ENCODE data around the gene ASPA. TPM values are rescaled to one million over a fixed set of nuclear protein-coding genes. Genes with fewer than 3 reads are reported as not detected.
"Not testable (repeated sequence)": the region's sequence is repeated elsewhere in the genome, so short reads cannot be mapped to it uniquely, and the experiment has no call there.

ASPA gene
- total RNA-seq: 1 to 10 TPM in 3 of 4 donors, under 1 TPM in 1; 1.00 to 5.2 (median 2.9) TPM

GRCh38 chr17:3475812-3476610 lies at the start of gene ASPA:
TSS of gene ASPA (plus strand) at chr17:3475997. CDS start at chr17:3476160, 163 bp downstream.
- in situ Hi-C loops (cut with MboI; ENCODE audit: low pct_ligation_motif_present in 1 of 4, low pct_unique_long_range_greater_than_20kb in 1 of 4, low sequenced_read_pairs in 3 of 4): loop anchor here in 1 of 4 donors (25.0 kb wide), 1 partner anchor 89 kb away; the partner anchor contains the start of genes OR1E1 and OR3A2
- Histone ChIP-seq H3K27me3 (no peaks in the 10 kb centered on the region), H3K4me1 (peaks cover 11 to 38% (median 18%) of the 10 kb centered on the region in 4 donors), H3K27ac (peak within 1 kb of the TSS; percentile 69 to 84 (median 74)), H3K36me3 (no peaks in the 10 kb centered on the region), H3K4me3 (peak within 1 kb of the TSS in 3 of 4 donors; percentile 13 to 45 (median 16)), H3K9me3 (no peaks in the 10 kb centered on the region)
- 19 to 28% methylated on average over 7 of the region's 7 CpGs for WGBS, 2 donors (ENCODE audit: low coverage in 1 of 2)
- intact Hi-C loops (cut with DNase I; ENCODE audit: low total_unique reads): no loop called here
- TF ChIP-seq POLR2AphosphoS5 (IDR thresholded peaks at IDR 0.05) (no peak), CTCF (IDR thresholded peaks at IDR 0.05) (no peak), EP300 (IDR thresholded peaks at IDR 0.05; ENCODE audit: low read depth) (no peak), POLR2A (IDR thresholded peaks at IDR 0.05) (no peak)
- DNase-seq: no peak

- intact Hi-C loops (cut with DNase I; ENCODE audit: low total_unique reads); DNase-seq; H3K36me3 ChIP-seq; H3K4me3 ChIP-seq; H3K4me1 ChIP-seq; in situ Hi-C loops (cut with MboI; ENCODE audit: low pct_ligation_motif_present in 1 of 4, low pct_unique_long_range_greater_than_20kb in 1 of 4, low sequenced_read_pairs in 3 of 4); H3K9me3 ChIP-seq; H3K27me3 ChIP-seq; H3K27ac ChIP-seq: not testable (repeated sequence)
- WGBS, 2 donors (ENCODE audit: low coverage in 1 of 2): 50% methylated on average over 7 of the region's 7 CpGs; no CpG with 5 or more reads in 1 of the 2 donors
Observed at GRCh38 chr17:3433215-3433614, 42.6 kb upstream of the ASPA start.

- TF ChIP-seq POLR2AphosphoS5 (IDR thresholded peaks at IDR 0.05): no peak
- TF ChIP-seq CTCF (IDR thresholded peaks at IDR 0.05): no peak
- TF ChIP-seq POLR2A (IDR thresholded peaks at IDR 0.05): no peak
- TF ChIP-seq EP300 (IDR thresholded peaks at IDR 0.05; ENCODE audit: low read depth): no peak
- H3K4me1 ChIP-seq: no peaks in the 10 kb centered on the region
- H3K27me3 ChIP-seq: peaks cover 8% of the 10 kb centered on the region
- no peak for DNase-seq
- H3K27ac ChIP-seq: no peak within 1 kb of the TSS
- 67 to 72% methylated on average over 3 of the region's 3 CpGs for WGBS, 2 donors (ENCODE audit: low coverage in 1 of 2)
- intact Hi-C loops (cut with DNase I; ENCODE audit: low total_unique reads) (no loop called here), in situ Hi-C loops (cut with MboI; ENCODE audit: low pct_ligation_motif_present in 1 of 4, low pct_unique_long_range_greater_than_20kb in 1 of 4, low sequenced_read_pairs in 3 of 4) (no loop called here)
- no peaks in the 10 kb centered on the region for H3K36me3 ChIP-seq
- H3K4me3 ChIP-seq: no peak within 1 kb of the TSS
- no peaks in the 10 kb centered on the region for H3K9me3 ChIP-seq
Observed at GRCh38 chr17:3433741-3434140, 42.1 kb upstream of the ASPA start, which contains the start of gene OR1E2. TSS of gene OR1E2 (minus strand) at chr17:3433841. CDS start at chr17:3433841, 0 bp downstream.

GRCh38 chr17:3438368-3438767 lies 37.4 kb upstream of the ASPA start:
- Histone ChIP-seq H3K4me1 (no peaks in the 10 kb centered on the region), H3K36me3 (no peaks in the 10 kb centered on the region), H3K27me3 (peaks cover 8% of the 10 kb centered on the region), H3K27ac (no peak overlapping the region), H3K9me3 (no peaks in the 10 kb centered on the region), H3K4me3 (no peak overlapping the region)
- DNase-seq: no peak
- TF ChIP-seq POLR2A (IDR thresholded peaks at IDR 0.05) (no peak), POLR2AphosphoS5 (IDR thresholded peaks at IDR 0.05) (no peak), EP300 (IDR thresholded peaks at IDR 0.05; ENCODE audit: low read depth) (no peak), CTCF (IDR thresholded peaks at IDR 0.05) (no peak)
- intact Hi-C loops (cut with DNase I; ENCODE audit: low total_unique reads): no loop called here
- WGBS, 2 donors (ENCODE audit: low coverage in 1 of 2): 64 to 71% methylated on average over 1 of the region's 1 CpG
- in situ Hi-C loops (cut with MboI; ENCODE audit: low pct_ligation_motif_present in 1 of 4, low pct_unique_long_range_greater_than_20kb in 1 of 4, low sequenced_read_pairs in 3 of 4): no loop called here
